ENCODE results near the gene SCFD2. TPM values are rescaled to one million over a fixed set of nuclear protein-coding genes. Genes with fewer than 3 reads are reported as not detected.

The SCFD2 gene
- total RNA-seq, 4 donors from 2014 or later: 14.3 to 37.8 (median 27.7) TPM

DNA sequence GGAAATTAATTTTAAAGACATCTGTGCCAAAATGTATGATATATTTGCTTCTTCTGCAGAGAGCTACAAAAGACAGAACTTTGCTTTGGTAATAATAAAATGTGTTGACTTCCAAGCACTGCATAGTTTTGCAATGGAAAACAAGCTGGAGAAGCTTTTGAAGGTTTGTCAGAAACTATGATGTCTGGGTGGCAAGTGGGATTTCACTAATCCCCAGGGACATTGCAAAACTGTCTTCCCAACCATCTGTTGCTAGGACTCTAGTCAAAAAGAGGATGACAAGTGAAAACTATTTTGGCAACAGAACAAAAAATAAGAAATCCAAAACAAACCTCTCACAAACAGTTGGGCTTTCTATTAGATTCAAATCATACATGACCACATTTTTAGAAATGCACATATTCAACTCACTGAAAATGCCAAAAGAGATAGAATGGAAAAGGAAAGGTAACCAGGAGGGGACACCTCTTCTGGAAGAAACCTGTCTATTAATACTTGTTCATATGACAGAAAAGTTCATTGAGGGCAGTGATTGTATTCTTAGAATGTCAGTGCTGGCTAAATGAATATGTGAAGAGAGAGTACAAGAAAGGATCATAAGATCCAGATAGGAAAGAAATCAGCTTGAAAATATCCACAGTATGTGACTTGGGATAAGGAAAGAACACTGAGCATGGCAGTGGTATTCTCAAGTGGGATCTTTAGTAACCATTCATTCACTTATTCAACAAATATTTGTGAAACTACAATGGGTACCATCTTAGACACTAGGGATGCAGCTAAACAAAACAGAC is 275.7 kb downstream of the SCFD2 start:
- Histone ChIP-seq H3K36me3 (no peaks in the 10 kb centered on the region), H3K9me3 (peaks cover 0 to 10% (median 6%) of the 10 kb centered on the region in 3 donors), H3K4me1 (peaks cover 0 to 5% (median 0%) of the 10 kb centered on the region in 3 donors), H3K4me3 (no peak overlapping the region), H3K27ac (no peak overlapping the region), H3K27me3 (no peaks in the 10 kb centered on the region)
- TF ChIP-seq POLR2A (IDR thresholded peaks at IDR 0.05) (no peak), CTCF (IDR thresholded peaks at IDR 0.05) (no peak)
- DNase-seq: no peak
- intact Hi-C loops (cut with DNase I): no loop called here

GRCh38 chr4:53088152-53088551 is 277.7 kb downstream of the SCFD2 start:
- no peaks in the 10 kb centered on the region for H3K27me3 ChIP-seq
- WGBS, 2 donors: 73 to 78% methylated on average over 1 of the region's 1 CpG
- H3K36me3 ChIP-seq: no peaks in the 10 kb centered on the region
- peaks cover 0 to 21% (median 14%) of the 10 kb centered on the region in 3 donors for H3K9me3 ChIP-seq
- H3K27ac ChIP-seq: no peak overlapping the region
- intact Hi-C loops (cut with DNase I): no loop called here
- DNase-seq: no peak
- H3K4me3 ChIP-seq: no peak overlapping the region
- H3K4me1 ChIP-seq: peaks cover 0 to 5% (median 0%) of the 10 kb centered on the region in 3 donors
- TF ChIP-seq CTCF (IDR thresholded peaks at IDR 0.05) (no peak), POLR2A (IDR thresholded peaks at IDR 0.05) (no peak)

GRCh38 chr4:53076374-53076958 is 289.4 kb downstream of the SCFD2 start:
- 84 to 86% methylated on average over 7 to 8 of the region's 8 CpGs for WGBS, 2 donors
- intact Hi-C loops (cut with DNase I): no loop called here
- H3K9me3 ChIP-seq: no peaks in the 10 kb centered on the region
- no peaks in the 10 kb centered on the region for H3K36me3 ChIP-seq
- H3K4me3 ChIP-seq: no peak overlapping the region
- no peak overlapping the region for H3K27ac ChIP-seq
- no peak for DNase-seq
- H3K27me3 ChIP-seq: no peaks in the 10 kb centered on the region
- no peak for TF ChIP-seq POLR2A (IDR thresholded peaks at IDR 0.05)
- no peak for TF ChIP-seq CTCF (IDR thresholded peaks at IDR 0.05)
- no peaks in the 10 kb centered on the region for H3K4me1 ChIP-seq

DNA sequence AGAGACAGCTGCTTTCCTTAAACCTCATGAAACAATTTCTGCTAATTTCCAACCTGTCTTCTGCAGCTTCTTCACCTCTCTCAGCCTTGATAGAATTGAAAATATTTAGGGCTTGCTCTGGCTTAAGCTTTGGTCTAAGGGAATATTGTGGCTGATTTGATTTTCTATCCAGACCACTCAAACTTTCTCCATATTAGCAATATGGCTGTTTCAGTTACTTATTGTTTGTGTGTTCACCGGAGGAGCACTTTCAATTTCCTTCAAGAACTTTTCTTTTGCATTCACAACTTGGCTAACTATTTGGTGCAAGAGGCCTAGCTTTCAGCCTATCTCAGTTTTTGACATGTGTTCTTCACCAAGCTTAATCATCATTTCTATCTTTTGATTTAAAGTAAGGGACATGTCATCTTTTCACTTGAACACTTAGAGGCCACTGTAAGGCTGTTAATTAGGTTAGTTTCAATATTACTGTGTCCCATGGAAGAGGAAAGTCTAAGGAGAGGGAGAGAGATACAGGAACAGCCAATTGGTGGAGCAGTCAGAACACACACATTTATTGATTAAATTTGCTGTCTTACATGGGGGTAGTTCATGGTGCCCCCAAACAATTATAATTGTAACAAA is 290.6 kb downstream of the SCFD2 start:
- no peak for TF ChIP-seq CTCF (IDR thresholded peaks at IDR 0.05)
- TF ChIP-seq POLR2A (IDR thresholded peaks at IDR 0.05): no peak
- Histone ChIP-seq H3K27me3 (no peaks in the 10 kb centered on the region), H3K4me1 (no peaks in the 10 kb centered on the region), H3K36me3 (no peaks in the 10 kb centered on the region), H3K27ac (no peak overlapping the region), H3K9me3 (no peaks in the 10 kb centered on the region), H3K4me3 (no peak overlapping the region)
- no peak for DNase-seq
- intact Hi-C loops (cut with DNase I): no loop called here
- WGBS, 2 donors: 74 to 83% methylated on average over 1 of the region's 1 CpG

- Histone ChIP-seq H3K27ac (no peak overlapping the region), H3K9me3 (no peaks in the 10 kb centered on the region), H3K4me1 (no peaks in the 10 kb centered on the region), H3K27me3 (no peaks in the 10 kb centered on the region), H3K4me3 (no peak overlapping the region), H3K36me3 (peaks cover 0 to 6% (median 0%) of the 10 kb centered on the region in 3 donors)
- DNase-seq: no peak
- 71 to 80% methylated on average over 3 of the region's 3 CpGs for WGBS, 2 donors
- intact Hi-C loops (cut with DNase I): no loop called here
- TF ChIP-seq POLR2A (IDR thresholded peaks at IDR 0.05) (no peak), CTCF (IDR thresholded peaks at IDR 0.05) (no peak)
Observed at GRCh38 chr4:53068755-53069330, 297.0 kb downstream of the SCFD2 start.
